Glomerular endothelial cell (primary cell): Measurements from ENCODE around the gene CYB5A. TPM values are rescaled to one million over a fixed set of nuclear protein-coding genes. Genes with fewer than 3 reads are reported as not detected.

Experiments
- DNase-seq: peaks from one replicate; pipeline ENCODE4 v3.0.0-alpha.2; 2011; ENCODE audit warnings: low read depth, low spot score; ENCODE audit errors: extremely low read depth
- total RNA-seq: library from RNA; depleted of rRNA; stranded (reverse); fragments of >200 nt; gene quantifications from 2 replicates; pipeline ENCODE4 v1.2.3, GENCODE V29; 2015

CYB5A gene
- total RNA-seq, 1 donor from 2014 or later: 133 TPM

DNA sequence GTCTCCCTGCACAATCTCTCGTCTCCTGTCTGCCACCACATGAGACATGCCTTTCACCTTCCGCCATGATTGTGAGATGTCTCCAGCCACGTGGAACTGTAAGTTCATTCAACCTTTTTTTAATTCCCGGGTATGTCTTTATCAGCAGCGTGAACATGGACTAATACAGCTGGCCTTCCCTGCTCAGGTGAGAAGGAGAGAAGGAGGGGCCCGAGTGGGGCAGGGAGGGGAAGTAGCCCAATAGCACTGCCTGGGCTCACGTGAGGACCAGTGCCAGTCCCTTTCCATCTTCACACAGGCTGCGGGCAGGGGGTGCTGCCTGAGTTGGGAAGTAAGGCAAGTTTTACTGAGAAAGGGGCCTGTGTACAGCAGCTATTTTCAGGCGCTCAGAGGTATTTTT is 70.7 kb downstream of the CYB5A start:
- DNase-seq: no peak

GRCh38 chr18:74219056-74219455 is 72.7 kb downstream of the CYB5A start:
- no peak for DNase-seq

DNA sequence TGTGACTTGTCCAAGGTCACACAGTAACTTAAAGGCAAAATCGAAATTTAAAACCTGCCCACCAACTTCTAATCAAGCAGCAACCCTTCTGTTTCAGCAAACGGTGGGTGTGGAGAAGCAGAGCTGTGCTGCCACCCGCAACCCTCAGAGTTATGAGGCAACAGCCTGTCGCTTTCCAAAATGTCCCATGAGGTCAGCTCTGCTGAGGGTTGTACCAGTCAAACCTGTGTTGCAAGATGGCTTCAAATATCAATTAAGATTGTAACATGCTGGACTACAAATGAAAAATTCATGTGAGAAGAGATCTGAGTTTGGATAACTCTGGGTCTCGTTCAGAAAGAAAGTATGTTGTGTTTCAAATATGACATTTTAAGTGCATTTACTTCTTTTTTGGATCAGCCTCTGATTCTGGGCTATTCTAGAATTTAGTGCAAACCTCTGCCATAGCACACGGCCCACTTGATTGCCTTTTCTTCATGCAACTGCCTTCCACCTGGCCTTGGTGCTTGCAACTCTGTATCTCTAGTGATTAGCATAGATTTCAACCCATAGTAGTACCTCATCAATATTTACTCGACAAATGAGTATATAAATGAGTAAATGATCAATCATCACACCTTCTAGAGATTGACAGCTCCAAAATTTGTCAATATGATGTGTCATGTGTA is 74.2 kb downstream of the CYB5A start:
- no peak for DNase-seq

DNA sequence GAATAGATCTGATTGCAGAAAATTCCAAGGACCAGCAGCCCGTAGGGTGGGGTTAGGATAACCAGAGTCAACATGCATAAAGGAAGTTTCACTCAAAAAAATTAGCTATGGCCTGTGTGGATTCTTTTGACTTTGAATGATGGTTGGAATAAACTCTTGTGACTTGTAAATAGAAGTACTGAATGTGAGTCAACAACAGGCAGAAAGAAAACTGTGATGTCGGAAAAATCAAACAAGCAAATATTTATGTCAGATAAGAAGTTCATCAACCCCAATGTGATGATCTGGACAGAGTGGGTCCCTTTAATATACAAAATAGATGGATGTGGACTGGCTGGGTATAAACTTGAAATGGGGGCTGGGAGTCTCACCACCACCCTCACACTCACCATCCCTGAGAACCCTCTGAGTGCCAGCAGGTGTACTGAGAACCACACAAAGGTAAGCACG is 75.1 kb downstream of the CYB5A start:
- no peak for DNase-seq

DNA sequence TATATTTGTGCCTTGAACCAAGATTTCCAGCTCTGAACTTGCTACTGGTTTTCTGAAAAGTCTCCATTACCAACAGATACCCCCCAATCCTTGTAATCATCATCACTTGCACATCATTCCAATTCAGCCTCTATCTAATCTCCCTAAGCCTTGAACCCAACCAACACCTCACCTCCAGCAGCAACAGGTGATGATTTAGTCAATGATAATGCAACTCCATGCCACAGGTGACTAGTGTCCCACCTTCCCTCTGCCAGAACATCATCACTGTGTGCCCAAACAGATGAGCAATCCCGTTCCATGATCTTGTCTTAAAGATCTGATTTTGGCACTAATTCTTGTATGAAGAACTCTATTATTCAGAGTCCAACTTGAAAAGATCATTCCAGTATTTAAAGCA is 75.9 kb downstream of the CYB5A start:
- DNase-seq: no peak

DNA sequence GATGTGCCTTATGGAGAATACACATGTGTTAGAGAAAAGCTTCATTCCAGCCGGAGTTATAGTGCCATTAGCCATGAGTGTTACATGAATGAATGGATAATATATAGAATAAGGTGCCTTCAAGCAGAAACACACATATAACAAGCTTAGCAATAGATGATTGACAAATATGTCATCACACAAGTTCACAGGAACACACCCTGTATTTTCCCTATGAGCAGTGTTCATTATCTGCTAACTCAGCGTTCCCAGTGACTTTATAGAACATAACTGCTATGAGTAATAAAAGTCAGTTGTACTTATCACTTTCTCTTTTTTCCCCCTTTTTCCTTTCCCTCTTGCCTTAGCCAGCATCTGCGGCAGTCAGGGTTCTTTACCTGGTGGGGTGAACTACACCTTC is 78.3 kb downstream of the CYB5A start:
- no peak for DNase-seq

GRCh38 chr18:74204526-74205152 is 87.1 kb downstream of the CYB5A start:
- no peak for DNase-seq

DNA sequence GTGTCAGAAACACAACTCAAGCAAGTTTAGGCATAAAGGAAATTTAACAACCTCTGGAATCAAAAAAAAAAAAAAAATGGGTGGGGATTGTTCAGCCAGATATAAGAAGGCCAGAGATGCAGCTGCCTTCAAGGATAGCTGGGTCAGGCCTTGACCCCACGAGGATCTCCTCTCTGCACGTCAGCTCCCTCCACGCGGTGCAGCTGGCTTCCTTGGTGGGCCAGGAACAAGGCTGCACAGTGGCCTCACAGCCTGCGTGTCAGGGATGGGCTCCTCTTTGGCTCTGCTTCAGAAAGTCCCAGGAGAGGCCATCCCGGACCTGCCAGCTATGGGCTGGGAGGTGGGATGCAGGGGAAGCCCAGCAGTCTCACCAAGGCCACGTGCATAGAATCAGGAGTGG is 88.0 kb downstream of the CYB5A start:
- no peak for DNase-seq

Other genes starting within 250 kb of the CYB5A start
- gene FBXO15, start 144.1 kb downstream of the CYB5A start, total RNA-seq: 0.10 and 0.23 TPM in 2 replicates
- gene TIMM21, start 143.4 kb downstream of the CYB5A start, total RNA-seq: 25.0 and 32.4 TPM in 2 replicates
- not detected in 2 replicates for gene C18orf63, start 23.9 kb upstream of the CYB5A start, total RNA-seq
- not detected in 2 replicates for gene DIPK1C, start 165.3 kb upstream of the CYB5A start, total RNA-seq
- gene CNDP2, start 204.4 kb upstream of the CYB5A start, total RNA-seq: 126 and 128 TPM in 2 replicates
- gene CNDP1, start 242.5 kb upstream of the CYB5A start, total RNA-seq: not detected in 2 replicates